ENCODE results near the gene MVB12A.

- TF ChIP-seq CTCF (IDR thresholded peaks at IDR 0.05; ENCODE audit: extremely low read depth in 1 of 2, insufficient read depth in 1 of 2, low read depth in 1 of 2, low read length in 2 of 2): no peak
- no peak for TF ChIP-seq POLR2AphosphoS5 (IDR thresholded peaks at IDR 0.05; ENCODE audit: insufficient read depth, low read depth, low read length)
- no peak for TF ChIP-seq JUN (IDR thresholded peaks at IDR 0.05; ENCODE audit: borderline replicate concordance, insufficient read depth, insufficient read length, low read depth)
- no peak for TF ChIP-seq EZH2 (IDR thresholded peaks at IDR 0.05; ENCODE audit: borderline replicate concordance, low read depth, low read length, severe bottlenecking)
- TF ChIP-seq POLR2A (IDR thresholded peaks at IDR 0.05; ENCODE audit: low read depth, low read length): no peak
- TF ChIP-seq MYC (IDR thresholded peaks at IDR 0.05; ENCODE audit: low read depth, low read length): no peak
- TF ChIP-seq MAX (IDR thresholded peaks at IDR 0.05; ENCODE audit: insufficient read depth, insufficient read length): no peak
- TF ChIP-seq GATA2 (IDR thresholded peaks at IDR 0.05; ENCODE audit: insufficient read depth, insufficient read length, low read depth, low read length): no peak
- TF ChIP-seq FOS (IDR thresholded peaks at IDR 0.05; ENCODE audit: borderline replicate concordance, insufficient read depth, low read length): no peak
Measured at GRCh38 chr19:17389288-17389687, 30.6 kb upstream of the MVB12A start.
